HuH-7.5 (cell line): ENCODE measurements around the gene GGTLC2.
"Not testable (repeated sequence)": the region's sequence is repeated elsewhere in the genome, so short reads cannot be mapped to it uniquely, and the experiment has no call there.

ENCODE experiments used
- DNase-seq: peaks from one replicate; pipeline ENCODE4 v3.0.0; 2011; ENCODE audit warnings: low spot score

The GGTLC2 gene

DNA sequence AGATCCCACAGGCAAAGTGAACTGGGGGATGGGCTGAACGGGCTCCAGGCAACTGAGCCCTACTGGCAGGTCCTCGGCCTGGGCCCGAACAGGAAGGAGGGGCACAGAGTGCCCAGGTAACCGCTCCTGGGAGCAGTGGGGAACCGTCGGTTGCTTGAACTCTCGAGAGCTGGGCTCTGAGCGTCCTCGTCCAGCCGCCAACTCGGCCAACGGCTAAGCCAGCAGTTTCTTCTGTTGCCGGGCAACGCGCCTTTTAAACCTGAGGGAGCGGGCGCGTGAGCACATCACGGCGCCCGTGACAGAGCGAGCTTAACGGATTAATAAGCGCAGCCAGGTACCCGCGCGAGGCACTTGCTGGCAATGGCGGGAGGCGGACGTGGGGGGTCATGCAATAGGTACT is at the start of gene GGTLC2:
GGTLC2 (plus strand) TSS at position 301 of the 400 bp plus-strand sequence. CDS start 1,732 bp downstream, outside the sequence.
- DNase-seq, result not testable (repeated sequence)

- DNase-seq, result no peak
Measured at GRCh38 chr22:22595001-22595835, 49.2 kb upstream of the GGTLC2 start.

DNA sequence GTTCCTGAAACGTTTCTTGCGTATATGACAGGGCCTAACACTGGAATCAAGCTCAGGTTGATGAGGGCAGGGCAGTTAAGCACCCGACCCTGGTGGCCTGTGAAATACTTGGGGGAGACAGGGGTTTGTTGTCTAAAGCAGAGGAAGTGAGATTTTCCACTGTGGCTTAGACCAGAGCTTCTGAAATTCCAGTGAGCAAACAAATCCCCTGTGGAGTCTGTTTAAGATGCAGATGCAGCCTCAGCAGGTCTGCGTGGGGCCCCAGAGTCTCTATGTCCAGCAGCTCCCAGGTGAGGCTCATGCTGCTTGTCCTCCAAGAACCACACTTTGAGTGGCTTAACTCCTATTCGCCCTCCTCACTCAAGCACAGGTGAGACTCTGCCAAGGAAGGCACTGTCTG is 46.3 kb upstream of the GGTLC2 start:
- DNase-seq, result no peak

DNA sequence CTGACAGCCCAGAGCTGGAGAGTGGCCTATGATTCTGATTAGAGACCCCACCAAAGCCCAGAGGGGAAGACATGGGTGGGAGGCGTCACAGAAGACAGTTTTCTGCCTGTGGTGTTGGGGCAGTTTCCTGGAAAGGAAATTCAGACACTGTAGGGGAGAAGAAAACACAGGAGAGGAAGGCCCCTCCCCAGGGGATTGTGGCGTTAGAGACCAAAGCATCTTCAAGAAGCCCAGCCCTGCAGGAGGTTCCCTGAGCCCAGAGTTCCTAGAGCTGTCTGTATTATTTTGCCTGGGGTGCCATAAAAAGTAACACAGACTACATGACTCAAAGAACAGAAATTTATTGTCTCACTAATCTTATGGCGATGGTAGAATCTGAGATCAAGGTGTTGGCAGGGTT is 45.2 kb upstream of the GGTLC2 start:
- no peak for DNase-seq

- no peak for DNase-seq
Measured at GRCh38 chr22:22600531-22601261, 43.7 kb upstream of the GGTLC2 start.

- DNase-seq, result no peak
Measured at GRCh38 chr22:22603470-22603947, 40.9 kb upstream of the GGTLC2 start.

DNA sequence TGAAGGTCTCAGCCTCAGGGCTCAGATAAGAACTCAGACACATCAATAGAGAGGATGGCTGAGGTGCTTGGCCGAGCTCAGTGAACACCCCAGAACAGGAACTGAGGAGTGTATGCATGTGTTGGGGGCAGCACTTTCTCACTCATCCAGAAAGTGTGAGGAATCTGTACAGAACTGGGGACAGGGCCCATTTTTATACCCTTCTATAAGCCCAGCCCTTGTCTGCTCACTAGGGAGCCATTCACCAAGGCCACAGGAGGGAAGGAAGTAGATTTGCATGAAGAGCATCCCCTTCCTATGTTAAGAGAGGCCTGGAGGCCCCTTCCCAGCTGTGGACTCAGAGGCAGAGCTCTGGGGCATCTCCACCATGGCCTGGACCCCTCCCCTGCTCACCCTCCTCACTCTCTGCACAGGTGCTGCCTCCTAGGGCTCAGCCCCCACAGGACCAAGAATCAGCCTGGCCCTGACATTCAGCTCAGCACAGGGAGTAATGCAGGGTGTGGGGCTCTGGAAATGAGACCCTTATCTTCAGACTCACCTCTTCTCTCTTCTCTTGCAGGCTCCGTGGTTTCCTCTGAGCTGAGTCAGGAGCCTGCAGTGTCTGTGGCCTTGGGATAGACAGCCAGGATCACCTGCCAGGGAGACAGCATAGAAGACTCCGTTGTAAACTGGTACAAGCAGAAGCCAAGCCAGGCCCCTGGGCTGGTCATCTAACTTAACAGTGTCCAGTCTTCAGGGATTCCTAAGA is 39.9 kb upstream of the GGTLC2 start:
- no peak for DNase-seq

- DNase-seq, result no peak
Measured at GRCh38 chr22:22605074-22605404, 39.4 kb upstream of the GGTLC2 start.

DNA sequence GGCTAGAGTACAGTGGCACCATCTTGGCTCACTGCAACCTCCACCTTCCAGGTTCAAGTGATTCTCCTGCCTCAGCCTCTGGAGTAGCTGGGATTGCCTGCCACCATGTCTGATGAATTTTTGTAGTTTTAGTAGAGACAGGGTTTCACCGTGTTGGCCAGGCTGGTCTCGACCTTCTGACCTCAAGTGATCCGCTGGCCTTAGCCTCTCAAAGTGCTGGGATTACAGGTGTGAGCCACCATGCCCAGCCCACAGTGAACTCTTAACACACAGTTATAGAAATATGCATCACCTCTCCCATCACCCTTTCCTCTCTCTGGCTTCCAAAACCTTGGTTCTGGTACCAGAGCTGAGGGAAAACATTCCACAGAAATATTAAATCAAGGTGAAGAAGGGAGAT is 36.4 kb upstream of the GGTLC2 start:
- DNase-seq, result not testable (repeated sequence)

- DNase-seq, result no peak
Measured at GRCh38 chr22:22609291-22609690, 35.1 kb upstream of the GGTLC2 start.

DNA sequence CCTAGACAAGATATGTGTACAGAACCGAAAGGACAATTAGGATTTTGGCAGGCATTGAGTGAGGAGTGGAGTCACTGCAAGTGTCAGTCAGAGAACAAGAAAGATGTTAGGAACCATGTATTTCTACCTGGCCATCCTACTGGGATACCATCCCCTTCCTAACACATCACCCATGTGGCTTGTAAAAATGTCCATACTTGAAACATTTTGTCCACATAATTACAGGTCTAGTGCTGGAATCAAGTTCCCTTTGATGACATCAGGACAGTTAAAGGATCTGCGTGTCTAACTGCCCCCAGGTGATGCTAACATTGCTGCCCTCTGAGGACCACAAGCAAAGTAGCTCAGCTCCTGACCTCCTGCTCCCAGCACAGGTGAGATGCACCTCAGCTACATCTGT is 31.9 kb upstream of the GGTLC2 start:
- DNase-seq, result no peak

DNA sequence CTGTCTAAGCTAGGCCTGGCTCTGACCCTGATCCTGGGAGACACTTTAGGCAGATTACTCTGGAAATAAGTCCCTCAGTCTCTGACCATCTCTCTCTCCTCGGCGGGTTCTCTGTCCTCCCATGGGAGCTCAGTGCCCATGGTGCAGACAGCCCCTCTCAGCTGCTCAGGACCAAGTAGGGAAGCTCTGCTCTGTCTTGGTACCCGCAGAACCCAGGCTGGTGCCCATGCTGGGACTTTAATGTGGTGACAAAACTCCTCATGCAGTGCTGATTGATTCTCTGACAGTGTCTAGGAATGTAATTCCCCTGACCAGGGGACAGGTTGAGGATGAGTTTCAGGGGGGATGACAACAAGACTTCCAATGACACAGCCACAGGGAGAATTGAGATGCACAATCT is 30.3 kb upstream of the GGTLC2 start:
- DNase-seq, result no peak

- no peak for DNase-seq
Measured at GRCh38 chr22:22616636-22617035, 27.8 kb upstream of the GGTLC2 start.

DNA sequence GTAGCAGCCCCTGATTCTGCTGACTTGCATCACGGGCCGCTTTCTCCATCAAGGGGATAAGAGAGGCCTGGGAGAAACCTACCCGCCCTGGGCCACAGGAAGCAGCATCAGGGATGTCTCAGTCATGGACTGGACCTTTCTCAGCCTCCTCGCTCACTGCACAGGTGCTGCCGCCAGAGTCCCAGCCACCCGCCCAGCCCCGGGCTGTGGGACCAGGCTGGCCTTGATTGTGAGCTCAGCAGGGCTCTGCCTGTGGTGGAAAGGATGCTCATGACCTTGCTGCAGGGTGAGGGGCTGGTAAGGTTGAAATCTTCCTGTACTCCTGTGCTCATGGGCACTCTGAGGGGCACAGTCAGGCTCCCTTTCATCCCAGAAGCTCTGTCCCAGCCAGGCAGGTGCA is 26.0 kb upstream of the GGTLC2 start:
- DNase-seq, result no peak

GRCh38 chr22:22618923-22619322 is 25.5 kb upstream of the GGTLC2 start:
- DNase-seq, result no peak

DNA sequence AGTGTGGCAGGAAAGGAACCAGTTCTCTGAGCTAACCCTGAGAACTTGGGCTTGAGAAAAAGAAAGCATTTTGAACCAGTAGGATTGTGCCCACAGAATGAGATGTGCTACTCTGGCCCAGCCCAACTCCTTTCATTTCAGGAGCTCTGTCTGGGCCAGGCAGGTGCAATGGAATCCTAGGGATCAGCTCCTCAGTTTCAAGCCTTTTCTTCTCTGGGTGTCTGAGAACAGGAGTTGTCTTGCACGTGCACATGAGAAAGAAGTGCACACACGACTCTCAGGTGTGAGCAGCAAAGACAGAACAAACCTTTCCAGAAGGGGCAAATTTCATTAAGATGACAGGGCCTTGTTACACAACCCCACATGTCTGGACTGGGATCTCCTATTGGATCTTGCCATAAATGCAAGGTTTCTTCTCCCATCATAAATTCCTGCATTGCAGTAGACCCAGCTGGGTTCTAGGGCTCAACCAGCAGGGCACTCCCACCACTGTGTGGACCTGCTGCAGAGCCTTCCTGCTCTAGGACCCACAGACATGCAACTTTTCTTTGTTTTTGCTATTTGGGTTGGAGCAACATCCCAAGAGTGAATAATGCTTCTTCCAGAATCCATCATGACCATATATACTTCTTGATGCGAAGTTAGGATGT is 24.5 kb upstream of the GGTLC2 start:
- no peak for DNase-seq

DNA sequence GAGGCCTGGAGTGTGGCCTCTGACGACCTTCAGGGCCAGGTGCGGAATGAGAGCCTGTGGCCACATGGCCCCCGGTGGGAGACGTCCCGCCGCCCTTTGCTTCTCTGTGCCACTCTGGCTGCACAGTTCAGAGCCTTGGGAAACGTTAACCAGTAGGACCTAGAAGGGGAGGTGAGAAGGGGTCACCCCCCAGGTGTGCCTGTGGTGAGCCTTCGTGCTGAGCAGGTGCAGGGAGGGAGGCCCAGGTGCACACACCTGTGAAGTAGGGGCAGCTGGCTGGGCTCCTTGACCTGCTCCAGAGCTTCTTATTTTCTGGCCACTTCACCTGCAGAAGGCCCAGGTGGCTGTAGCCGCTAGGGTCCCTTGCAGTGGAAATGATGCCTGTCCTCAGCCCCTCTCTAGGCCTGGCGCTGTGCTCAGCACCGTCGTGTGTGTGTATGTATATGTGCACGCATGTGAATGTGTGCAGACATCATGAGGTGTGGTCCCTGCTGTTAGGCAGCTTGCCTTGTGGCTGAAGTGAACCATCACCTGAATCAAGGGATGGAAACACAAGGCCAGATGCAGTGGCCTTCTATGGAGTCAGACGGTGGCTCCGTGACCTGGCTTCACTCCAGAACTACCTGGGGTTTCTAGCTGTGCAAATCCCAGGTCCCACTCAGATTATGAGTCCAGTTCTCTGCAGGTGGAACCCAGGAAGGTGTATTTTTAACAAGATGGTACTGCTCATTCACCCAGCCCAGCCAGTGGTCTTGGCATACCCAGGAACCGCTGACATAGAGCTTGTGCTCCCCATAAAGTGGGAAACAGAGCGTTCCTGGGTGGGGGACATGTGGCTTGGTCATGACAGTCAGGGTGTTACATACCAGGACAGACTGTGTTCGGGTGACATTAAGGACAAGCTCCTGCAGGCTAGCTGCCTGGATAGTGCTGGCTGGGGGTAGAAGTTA is 15.6 kb upstream of the GGTLC2 start:
- not testable (repeated sequence) for DNase-seq

DNA sequence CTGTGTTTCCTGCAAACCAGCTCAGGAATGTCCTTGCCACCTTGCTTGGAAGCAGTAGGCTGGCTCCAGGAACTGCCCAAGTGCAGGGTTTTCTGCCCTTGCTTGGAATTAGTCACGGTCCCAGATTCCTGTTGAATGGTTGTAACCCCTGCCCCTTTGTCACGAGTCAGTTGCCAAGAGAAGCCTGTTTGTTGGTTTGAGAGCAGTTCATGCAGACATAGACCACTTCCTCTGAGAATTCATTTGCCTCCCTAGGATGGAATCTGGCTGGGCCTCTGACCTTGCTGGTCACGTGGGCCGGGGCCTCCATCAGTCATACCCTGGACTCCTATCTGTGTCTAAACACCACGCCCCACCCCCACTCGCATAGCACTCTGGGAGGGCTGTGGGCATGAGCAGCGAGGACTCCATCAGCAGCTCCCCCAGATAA is 13.2 kb upstream of the GGTLC2 start:
- not testable (repeated sequence) for DNase-seq

GRCh38 chr22:22632226-22632625 is 12.2 kb upstream of the GGTLC2 start:
- DNase-seq, result not testable (repeated sequence)

- not testable (repeated sequence) for DNase-seq
Measured at GRCh38 chr22:22633533-22633932, 10.9 kb upstream of the GGTLC2 start.

GRCh38 chr22:22636260-22636659 is 8.2 kb upstream of the GGTLC2 start:
- DNase-seq, result not testable (repeated sequence)
